Epithelial cell of umbilical artery (primary cell): ENCODE measurements around the gene TRAF3IP1. TPM values are rescaled to one million over a fixed set of nuclear protein-coding genes. Genes with fewer than 3 reads are reported as not detected.

Experiments used
- total RNA-seq: library from RNA; depleted of rRNA; stranded (reverse); fragments of >200 nt; gene quantifications from 2 replicates; pipeline ENCODE4 v1.2.3, GENCODE V29; 2014

TRAF3IP1 gene
- total RNA-seq, result 6.8 and 8.8 TPM in 2 replicates

GRCh38 chr2:238320246-238320647 is at the start of gene TRAF3IP1:
Gene TRAF3IP1 (plus strand): TSS chr2:238320518. CDS start chr2:238320663, 145 bp downstream.

GRCh38 chr2:238287737-238288649 is 32.3 kb upstream of the TRAF3IP1 start, which contains the start of gene PER2:
Gene PER2 (minus strand): TSS chr2:238288610. CDS start chr2:238277936, 10,674 bp downstream.

GRCh38 chr2:238426568-238427434 is 106.5 kb downstream of the TRAF3IP1 start, which contains the start of gene ASB1:
Gene ASB1 (plus strand): TSS chr2:238426927. CDS start chr2:238427071, 144 bp downstream.

Other genes starting within 250 kb of the TRAF3IP1 start
- not detected in 2 replicates for gene ESPNL, start 220.2 kb upstream of the TRAF3IP1 start, total RNA-seq
- not detected in 2 replicates for gene KLHL30, start 181.8 kb upstream of the TRAF3IP1 start, total RNA-seq
- 0.30 and 0.32 TPM in 2 replicates for gene ERFE, start 161.5 kb upstream of the TRAF3IP1 start, total RNA-seq
- gene ILKAP, start 116.8 kb upstream of the TRAF3IP1 start, total RNA-seq, result 17.5 and 22.5 TPM in 2 replicates
- 5.9 and 8.8 TPM in 2 replicates for gene HES6, start 80.5 kb upstream of the TRAF3IP1 start, total RNA-seq
- gene PER2, start 31.9 kb upstream of the TRAF3IP1 start, total RNA-seq, result 0.61 and 0.65 TPM in 2 replicates
- 9.4 and 9.7 TPM in 2 replicates for gene ASB1, start 106.4 kb downstream of the TRAF3IP1 start, total RNA-seq